Measurements from ENCODE around the gene LGR4. TPM values are rescaled to one million over a fixed set of nuclear protein-coding genes. Genes with fewer than 3 reads are reported as not detected.
"Not testable (repeated sequence)": the region's sequence is repeated elsewhere in the genome, so short reads cannot be mapped to it uniquely, and the experiment has no call there.

LGR4 gene
- total RNA-seq, 4 donors from 2014 or later = 18.1 to 31.5 (median 26.1) TPM

DNA sequence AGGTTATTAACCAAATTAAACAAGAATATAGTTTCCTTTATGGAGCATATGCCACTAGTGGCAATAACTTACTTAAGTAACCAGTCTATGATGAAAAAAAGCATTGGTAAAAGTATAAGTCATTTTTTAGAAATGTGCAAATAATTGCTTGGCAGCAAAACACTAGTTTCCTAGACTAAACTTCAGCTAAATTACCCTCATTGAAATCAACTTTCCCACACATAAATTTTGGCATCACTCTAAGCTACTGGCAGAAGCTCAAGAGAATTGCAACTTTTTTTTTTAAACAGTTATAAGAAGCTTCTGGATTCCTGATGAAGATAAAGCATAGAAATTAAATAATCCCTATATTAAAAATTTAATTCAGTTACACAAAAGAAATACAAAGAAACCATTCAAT, 122.1 kb downstream of the LGR4 start:
- TF ChIP-seq, protein P1, sequence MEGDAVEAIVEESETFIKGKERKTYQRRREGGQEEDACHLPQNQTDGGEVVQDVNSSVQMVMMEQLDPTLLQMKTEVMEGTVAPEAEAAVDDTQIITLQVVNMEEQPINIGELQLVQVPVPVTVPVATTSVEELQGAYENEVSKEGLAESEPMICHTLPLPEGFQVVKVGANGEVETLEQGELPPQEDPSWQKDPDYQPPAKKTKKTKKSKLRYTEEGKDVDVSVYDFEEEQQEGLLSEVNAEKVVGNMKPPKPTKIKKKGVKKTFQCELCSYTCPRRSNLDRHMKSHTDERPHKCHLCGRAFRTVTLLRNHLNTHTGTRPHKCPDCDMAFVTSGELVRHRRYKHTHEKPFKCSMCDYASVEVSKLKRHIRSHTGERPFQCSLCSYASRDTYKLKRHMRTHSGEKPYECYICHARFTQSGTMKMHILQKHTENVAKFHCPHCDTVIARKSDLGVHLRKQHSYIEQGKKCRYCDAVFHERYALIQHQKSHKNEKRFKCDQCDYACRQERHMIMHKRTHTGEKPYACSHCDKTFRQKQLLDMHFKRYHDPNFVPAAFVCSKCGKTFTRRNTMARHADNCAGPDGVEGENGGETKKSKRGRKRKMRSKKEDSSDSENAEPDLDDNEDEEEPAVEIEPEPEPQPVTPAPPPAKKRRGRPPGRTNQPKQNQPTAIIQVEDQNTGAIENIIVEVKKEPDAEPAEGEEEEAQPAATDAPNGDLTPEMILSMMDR (IDR thresholded peaks at IDR 0.05) = no peak
- ATAC-seq (ENCODE audit: low FRiP score) (no peak), DNase-seq (ENCODE audit: low spot score) (no peak)

DNA sequence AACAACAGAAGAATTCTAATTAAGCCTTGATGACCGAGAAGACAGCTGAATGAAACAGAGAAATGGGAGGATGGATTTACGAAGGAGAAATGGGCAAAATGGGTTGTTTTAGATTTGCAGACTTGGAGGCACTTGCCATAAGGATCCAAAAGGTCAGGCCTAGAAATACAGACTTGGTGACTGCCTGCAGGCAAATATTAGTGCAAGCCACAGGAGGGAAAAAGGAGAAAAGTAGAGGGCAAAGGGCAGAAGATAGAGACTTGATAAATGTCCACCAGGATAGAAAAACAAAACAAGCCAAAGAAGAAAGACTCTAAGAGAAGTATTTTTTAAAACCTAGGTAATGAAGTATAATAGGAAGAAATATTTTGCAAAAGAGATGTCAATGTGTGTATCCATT, 122.7 kb downstream of the LGR4 start:
- TF ChIP-seq, protein P1 (IDR thresholded peaks at IDR 0.05) = no peak
- DNase-seq (ENCODE audit: low spot score) = no peak
- ATAC-seq (ENCODE audit: low FRiP score) = no peak

DNA sequence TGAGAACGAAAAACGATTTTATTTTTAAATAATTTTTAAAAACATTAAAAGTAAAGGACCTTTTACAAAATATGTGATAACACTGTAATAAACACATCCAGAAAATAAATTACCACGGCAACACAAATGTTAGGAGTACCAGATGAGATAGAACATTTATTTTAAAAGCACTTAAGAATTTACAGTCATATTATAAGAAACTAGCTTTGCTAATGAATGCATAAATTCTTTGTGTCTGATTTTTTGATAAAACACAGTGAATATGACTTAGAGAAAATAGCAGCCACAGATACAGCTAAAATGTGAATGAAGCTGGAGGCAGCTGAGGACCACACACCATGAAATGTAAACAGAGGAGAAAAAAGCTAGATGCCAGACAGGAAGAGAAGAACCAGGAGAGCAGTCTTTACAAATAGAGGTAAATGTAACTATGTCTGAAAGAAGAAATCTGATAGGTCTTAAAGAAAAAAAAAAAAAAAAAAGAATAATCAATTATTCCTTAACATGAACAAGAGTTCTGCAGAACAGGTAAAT, 124.2 kb downstream of the LGR4 start:
- TF ChIP-seq, protein P1 (IDR thresholded peaks at IDR 0.05) = no peak
- DNase-seq (ENCODE audit: low spot score) (no peak), ATAC-seq (ENCODE audit: low FRiP score) (no peak)

DNA sequence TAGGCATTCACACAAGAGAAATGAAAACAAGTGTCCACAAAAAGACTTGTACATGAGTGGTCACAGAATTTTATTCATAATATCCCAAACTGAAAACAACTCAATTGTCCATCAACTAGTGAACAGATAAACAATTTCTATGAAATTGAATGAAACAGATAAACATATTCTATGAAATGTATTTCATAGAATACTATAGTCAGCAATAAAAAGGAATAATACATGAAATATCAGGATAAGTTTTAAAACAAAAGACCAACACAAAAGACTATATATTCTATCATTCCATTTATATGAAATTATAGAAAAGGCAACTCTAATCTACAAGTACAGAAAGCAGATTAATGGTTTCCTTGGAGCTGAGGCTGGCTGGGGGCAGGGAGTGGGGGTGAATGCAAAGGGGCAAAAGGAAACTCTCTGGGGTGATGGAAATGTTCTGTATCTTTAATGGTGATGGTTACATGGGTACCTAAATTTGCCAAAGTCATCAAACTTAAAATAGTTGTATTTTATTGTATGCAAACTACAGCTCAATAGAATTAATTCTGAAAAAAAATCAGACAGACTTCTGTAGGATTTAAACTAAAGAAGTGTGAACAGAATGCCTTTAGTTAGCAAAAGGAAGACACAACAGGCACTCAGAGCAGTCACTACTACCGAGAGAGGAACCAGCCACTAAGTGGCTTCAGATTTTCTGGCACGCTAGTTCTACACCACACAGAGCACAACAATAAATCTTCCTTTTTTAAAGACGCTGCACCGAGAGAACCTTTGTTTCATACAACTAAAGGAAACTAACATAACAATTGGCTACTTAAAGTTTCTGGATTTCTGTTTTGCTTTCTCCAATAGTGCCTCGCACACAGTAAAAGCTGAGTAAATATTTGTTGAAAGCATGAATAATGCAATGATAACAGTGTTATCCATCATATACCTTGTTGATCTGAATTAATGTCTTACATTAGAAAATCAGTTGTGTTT, 124.9 kb downstream of the LGR4 start:
- DNase-seq (ENCODE audit: low spot score) = no peak
- ATAC-seq (ENCODE audit: low FRiP score) = no peak
- TF ChIP-seq, protein P1 (IDR thresholded peaks at IDR 0.05) = no peak

DNA sequence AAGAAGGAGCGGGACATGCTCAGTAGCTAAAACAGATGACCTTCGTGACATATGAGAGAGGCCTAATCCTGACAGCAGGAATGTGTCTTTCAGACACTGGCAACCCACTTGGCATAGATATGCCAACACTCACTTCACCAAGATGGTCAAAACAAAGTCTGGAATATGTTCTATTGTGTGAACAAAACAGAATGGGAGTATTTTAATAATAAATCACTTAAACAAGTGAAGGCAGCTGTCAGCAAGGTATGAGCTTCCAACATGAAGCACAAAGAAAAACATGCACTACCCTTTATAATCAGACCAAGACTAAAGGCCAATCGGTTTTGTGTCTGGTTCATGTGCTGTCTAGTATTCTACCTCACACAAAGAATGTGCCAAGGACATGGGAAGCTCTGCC, 132.6 kb downstream of the LGR4 start:
- ATAC-seq (ENCODE audit: low FRiP score) = no peak
- no peak for DNase-seq (ENCODE audit: low spot score)
- TF ChIP-seq, protein P1 (IDR thresholded peaks at IDR 0.05) = no peak

DNA sequence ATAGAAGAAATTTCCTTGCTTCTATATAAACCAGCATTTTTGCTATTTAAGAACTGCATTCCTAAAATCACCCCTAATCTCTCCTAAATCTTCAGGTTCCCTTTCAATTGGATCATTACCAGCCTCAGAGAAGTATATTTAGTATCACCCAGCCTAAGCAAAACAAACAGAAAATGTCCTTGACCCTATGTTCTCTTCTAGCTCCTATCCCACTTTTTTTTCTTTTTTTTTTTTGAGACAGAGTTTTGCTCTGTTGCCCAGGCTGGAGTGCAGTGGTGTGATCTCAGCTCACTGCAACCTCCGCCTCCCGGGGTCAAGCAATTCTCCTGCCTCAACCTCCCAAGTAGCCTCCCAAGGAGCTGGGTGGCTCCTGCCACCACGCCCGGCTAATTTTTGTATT, 137.8 kb downstream of the LGR4 start:
- DNase-seq (ENCODE audit: low spot score); ATAC-seq (ENCODE audit: low FRiP score): not testable (repeated sequence)

DNA sequence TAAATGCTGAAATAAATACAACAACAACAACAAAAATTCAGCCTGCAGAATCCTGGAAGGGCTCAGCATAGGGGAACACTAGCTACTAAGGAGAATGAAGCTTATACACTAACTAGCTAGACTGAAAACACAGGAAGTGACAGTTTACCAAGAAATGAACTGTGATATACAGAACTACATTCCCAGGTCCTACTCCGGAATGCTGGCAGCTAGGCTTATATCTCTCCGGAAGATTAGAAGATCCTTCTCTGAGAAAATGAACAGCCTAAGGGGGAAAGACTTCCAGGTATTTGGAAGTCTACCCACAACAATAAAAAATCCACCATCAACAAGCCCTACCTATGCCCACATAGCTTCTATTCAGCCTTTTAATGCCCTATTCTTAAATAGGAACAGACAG, 140.6 kb downstream of the LGR4 start:
- ATAC-seq (ENCODE audit: low FRiP score) (no peak), DNase-seq (ENCODE audit: low spot score) (no peak)
- TF ChIP-seq, protein P1 (IDR thresholded peaks at IDR 0.05) = no peak
